NCI-H748 (cell line): Measurements from ENCODE around the gene RNF14.
"Not testable (repeated sequence)": the region's sequence is repeated elsewhere in the genome, so short reads cannot be mapped to it uniquely, and the experiment has no call there.

Experiments
- DNase-seq: peaks from one replicate; lab custom pipeline; 2025; ENCODE audit not compliant: unreplicated experiment; lab: John Stamatoyannopoulos, UW

RNF14 gene

DNA sequence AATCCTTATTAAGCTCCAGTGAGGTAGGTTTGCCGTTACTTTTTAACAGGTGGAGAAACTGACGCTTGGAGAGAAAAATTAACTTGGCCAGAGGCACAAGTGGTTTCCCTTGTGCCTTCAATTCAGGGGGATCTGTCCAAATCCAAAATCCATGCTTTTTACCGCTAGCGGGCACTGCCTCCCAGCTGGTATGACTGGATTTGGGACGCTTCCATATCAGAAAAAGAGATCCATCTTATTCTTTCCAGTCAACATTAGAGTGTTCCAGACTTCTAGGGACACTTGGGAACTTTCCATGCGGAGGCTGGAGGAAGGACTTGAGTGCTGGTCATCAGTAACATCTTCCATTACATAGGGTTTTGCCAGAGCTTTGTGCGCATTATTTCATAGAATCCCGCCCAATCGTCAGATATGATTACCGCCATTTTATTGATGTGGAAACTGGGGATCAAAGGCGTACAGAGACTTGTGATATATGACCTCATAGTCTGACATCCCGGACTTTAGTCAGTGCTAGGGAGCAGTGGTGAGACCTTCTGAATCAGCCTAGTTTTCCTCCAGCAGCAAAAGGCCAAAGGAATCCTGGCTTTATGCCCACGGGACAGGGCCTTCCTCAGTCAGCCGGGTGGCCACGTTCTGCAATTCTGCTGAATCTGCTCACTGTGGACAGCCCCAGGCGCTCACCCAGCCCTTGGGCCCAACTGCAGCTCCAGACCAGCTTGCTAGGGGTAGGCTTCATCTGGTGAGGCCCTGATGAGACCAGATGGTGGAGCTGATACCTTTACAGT lies 45.0 kb downstream of the RNF14 start:
- DNase-seq = no peak

DNA sequence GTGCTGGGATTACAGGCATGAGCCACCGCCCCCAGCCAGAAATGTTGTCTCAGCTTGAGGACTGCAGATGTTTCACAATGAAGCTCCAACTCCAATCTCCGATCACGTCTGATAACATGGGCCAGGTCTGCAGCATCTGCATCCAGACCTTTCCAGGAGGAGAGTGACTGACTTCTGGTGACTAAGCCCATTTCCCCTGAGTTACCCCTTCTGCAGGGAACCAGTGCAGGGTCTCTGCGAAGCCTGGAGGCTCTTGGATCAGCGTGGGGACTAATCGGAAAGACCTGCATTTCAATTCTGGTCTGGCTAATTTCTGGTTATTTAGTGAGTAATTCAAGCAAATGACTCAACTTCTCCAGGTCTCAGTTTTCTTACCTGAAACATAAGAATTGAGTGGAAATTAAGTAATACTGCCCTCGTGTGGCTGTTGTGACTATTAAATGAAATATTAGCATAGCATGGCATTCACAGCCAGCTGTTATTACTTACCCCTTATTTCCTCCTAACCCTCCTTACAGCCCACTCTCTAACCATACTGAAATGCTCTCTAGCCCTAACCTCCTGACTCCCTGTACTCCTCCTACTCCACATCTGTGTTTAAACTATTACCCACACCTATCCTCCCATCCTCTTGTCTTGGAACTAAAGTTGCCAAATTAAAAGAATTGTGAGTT lies 46.1 kb downstream of the RNF14 start:
- DNase-seq = peak; percentile 58

DNA sequence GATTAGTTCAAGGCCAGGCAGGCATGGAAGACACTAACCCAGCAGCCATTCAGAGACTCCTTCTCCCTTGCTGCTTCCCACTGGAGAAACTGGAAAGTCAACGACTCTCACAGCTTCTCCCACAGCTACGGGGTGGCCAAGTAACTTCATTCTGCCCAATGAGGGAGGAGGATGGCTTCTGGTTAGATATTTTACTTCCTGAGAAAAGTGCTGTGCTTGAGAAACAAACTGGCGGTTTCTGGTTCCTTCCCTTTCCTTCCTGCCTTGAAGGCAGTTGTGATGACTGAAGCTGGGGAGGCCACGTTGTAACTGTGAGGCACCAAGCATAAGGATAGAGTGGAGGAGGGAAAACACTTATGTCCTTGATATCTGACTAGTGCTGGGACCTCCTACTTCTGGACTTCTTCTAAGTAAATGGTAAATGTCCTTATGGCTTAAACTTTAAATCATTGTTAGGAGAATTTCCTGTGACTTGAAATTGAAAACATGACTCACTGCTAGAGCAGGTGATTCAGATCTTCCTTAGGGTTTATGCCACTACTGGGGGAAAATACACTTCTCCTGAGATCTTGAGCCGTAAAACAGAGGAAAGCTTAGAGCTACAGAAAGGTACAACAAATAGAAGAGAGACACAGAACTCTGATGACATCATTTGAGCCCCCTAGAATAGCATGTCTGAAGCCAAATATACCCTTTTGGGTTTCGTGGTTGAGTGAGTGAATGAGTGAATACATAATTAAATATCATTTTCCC lies 47.1 kb downstream of the RNF14 start:
- no peak for DNase-seq

DNA sequence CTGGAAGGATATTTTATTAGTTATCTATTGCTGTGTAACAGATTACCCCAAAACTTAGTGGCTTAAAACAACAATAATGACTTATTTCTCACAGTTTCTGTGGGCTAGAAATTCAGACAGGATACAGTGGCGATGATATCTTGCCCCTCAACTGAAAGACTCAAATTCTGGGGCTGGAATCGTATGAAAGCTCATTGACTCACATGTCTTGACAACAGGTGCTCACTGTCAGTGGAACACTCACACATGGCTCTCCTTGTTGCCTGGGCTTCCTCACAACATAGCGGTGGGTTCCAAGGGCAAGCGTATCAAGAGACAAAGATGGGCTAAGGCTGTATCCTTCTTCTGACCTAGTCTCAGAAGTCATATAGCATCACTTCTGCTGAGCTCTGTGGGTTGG lies 47.7 kb downstream of the RNF14 start:
- no peak for DNase-seq

DNA sequence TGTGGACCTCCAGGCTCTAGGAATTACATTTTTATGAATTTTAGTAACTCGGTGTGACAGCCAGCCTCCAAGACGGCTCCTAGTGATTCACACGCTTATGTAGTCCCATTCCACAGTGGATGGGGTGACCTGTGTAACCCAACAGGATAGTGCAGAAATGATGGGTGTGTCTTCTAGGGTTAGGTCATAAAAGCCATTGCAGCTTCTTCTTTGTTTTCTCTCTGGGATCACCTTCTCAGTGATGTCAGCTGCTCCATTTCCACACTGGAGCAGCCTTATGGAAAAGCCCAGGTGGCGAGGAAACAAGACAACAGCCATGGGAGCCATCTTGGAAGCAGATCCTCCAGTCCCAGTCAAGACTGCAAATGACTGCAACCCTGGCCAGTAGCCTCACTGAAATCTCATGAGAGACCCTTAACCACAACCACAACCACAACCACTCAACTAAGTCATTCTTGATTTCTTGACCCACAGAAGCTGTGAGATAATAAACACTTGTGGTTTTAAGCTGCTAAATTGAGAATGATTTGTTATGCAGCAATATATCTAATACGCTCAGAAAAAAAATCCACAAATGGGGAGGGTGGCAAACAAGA lies 49.0 kb downstream of the RNF14 start:
- DNase-seq = no peak

DNA sequence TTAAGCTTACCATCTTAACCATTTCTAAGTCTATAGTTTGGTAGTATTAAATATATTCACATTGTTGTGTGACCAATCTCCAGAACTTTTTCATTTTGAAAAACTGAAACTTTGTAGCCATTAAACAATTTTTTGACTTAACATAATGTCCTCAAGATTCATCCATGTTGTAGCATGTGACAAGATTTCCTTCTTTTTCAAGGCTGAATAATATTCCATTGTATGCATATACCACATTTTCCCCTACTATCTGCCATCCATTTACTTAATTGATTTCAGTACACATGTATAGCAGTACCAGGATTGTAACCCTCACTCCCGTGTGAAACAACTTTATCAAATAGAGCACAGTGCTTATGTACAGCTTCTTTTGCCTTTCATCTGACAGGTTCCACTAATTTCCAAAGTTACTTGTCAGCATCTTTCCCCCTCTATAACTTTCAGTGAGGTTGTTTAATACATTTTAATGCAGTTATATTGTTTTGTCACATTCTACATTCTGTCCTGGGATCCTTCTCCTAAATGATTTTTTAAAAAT lies 51.3 kb downstream of the RNF14 start:
- DNase-seq = no peak

DNA sequence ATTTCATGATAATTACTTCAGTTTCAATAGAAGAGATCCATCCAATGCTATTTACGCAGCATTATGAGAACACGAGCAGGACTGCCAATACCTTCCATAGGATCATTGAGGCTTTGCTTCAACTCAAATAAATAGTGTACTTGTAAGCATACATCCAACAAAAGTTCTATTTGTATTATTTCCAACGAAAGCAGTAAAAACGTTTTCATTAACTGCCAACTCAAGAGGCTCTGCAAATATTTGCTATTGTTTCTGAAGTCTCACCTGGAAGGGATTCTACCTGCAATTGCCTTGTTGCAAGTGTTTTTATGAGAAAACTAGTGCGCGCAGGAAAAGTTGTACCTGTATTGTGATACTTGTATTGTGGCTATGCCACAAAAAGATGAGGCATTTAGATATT lies 54.9 kb downstream of the RNF14 start:
- peak; percentile 85 for DNase-seq

DNA sequence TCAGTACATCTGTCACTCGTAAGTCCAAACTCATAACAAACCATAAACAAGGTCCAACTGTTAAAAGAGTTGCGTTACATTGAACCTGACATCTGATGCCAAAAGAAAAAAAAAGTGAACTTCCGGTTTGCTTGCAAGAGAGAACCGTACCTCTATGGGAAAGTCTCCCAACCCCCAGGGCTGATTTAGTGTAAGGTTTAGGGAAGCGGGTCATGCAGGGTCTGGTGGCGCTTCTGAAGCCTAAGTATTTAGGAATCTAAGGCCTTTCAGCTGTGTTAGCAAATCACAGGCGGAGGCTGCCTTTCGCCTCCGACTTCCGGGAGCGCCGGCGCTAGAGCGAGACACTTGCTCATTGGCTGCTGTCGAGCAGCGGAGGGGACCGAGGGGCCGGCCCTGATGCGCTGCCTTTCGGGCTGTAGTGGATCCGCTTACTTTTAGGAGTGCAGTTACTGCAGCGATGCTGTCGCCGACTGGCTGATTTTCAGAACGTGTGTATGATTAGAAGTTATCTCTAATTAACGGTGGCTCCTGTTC lies 55.9 kb downstream of the RNF14 start:
- peak; percentile 95 for DNase-seq

DNA sequence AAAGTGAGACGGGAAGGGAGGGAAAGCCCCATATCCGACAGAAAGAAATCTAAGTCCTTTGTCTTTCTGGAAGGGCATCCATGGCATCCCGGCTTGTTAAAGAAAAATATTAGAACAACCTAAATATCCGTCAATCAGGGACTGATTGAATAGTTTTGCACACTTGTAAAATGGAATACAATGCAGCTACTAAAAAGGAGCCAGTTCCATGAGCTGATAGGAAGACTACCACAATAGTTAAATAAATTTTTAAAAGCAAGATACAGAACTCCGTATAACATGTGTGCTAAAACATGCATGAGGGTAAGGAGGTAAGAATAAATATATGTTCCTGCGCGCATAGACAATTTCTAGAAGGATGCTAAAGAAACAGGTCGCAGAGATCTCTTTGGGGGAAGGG lies 56.7 kb downstream of the RNF14 start:
- no peak for DNase-seq

DNA sequence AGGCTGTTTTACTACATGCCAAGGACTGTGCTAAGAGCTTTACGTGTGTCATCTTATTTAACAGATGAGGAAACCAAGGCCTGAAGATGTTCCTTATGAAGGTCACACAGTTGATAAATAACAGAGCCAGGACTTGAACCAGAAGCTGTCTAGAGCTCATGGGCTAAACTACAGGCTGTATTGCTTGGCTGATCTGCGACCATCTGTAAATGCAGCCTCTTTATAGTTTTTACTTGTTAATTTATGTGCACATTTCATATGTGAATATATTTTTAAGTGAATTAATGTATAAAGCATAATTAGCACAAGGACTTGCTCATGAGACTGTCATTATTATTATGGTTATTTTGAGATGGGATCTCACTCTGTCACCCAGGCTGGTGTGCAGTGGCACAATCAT lies 63.2 kb downstream of the RNF14 start:
- no peak for DNase-seq

DNA sequence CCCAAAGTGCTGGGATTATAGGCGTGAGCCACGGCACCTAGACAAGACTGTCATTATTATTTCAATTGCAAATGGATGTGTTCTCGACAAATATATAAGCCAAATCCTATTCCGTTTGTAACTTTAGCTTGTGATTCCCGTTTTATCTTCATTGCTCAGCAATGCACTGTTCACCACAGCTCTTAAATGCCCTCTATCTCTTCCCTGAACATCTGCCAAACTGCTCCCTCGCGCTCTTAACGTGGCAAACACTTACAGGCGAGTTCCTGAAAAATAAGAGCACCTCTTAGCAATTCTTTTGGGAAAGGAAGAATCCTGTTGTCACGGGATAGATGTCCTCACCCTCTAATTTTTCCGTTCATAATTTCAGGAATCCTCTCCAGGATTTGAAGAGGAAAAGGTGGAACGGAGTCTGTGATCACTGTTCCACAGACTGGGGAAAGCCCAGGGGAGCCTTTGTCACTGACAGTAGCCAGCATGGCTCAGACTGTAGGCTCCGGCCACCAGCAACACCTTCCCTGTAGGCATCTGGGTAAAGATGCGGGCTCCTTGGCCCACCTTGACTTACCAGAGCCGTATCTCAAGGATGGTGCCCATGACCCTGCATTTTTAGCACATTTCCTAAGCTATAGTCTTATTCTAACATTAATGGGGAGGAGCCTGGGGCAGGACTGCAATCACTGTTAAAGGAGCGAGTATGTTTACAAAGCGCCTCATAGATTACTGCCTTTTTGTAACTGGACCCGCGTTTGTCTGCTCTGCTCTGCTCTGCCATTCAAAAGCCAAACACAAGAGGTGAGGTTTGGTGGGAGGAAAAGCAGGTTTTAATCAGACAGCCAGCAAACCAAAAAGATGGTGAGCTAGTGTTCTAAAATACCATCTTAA lies 64.1 kb downstream of the RNF14 start:
- peak; percentile 62 for DNase-seq

DNA sequence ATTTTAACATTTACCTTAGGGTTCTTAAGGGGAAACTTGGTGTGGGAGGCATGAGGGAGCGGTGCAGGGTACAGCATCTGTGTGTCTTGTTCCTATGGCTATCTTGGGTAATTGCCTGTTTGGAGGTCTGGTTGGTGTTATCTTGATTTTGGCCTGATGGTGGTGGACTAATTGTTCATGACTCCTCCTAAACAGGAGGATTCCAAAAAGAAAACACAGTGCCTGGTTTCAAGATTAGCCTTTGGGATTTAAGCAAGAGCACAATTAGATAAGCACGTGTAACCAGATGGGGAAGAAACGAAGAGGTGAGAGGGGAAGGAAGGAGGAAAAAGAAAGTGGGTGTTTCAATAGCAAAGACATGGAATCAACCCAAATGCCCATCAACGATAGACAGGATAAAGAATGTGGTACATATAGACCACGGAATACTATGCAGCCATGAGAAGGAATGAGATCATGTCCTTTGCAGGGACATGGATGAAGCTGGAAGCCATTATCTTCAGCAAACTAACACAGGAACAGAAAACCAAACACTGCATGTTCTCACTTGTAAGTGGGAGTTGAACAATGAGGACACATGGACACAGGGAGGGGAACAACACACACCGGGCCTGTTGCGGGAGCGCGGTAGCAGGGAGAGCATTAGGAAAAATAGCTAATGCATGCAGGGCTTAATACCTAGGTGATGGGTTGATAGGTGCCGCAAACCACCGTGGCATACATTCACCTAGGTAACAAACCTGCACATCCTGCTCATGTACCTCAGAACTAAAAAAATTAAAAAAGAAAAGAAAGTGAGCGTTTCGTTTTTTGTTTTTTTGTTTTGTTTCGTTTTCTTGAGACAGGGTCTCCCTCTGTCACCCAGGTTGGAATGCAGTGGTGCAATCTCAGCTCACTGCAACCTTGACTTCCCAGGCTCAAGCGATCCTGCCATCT lies 65.0 kb downstream of the RNF14 start:
- not testable (repeated sequence) for DNase-seq

DNA sequence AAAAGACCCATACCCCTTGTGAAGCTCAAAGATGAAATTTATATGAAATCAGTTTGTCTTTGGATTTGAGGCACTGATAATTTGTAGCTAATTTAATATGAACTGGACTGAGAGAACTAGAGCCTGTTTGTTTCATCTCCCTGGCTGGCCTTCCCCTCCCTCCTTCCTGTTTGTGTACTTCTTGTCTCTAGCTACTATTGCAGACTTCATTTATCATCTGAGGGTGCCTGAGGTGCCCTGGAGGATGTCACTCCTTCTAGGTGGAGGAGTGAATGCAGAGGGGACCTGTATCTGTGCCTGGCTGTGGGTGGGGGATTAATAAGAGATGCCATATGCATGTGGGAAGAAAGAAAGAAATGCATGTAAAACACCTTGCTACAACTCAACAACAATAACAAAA lies 66.1 kb downstream of the RNF14 start:
- DNase-seq = no peak

DNA sequence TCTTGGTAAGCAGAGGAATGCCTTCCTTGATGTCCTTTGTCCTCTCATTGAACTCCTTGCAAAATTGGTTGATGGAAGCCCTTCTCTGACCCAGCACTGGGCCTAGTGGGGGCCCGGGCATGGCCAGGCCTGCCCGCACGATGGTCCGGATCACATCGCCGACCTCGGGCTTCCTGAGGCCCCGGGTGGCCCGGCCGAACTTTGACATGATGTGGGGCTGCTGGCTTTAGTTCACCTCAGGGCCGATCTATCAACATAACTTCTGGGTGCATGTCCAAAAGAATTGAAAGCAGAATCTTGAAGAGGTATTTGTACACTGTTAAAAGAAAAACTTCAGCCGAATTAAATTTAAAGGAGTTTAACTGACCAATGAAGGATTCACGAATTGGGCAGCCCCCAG lies 68.0 kb downstream of the RNF14 start:
- DNase-seq = no peak

DNA sequence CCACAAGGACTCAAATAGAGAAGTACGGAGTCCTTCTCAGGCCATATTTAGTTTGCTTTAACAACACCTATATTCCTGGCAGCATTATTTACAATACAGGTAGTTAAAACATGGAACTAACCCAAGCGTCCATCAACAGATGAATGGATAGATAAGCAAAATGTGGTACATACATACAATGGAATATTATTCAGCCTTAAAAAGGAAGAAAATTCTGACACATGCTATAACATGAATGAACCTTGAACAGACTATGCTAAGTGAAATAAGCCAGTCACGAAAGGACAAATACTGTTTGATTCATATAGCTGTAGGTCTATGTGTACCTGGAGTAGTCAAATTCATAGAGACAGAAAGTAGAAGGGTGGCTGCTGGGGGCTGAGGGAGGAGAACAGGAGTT lies 68.7 kb downstream of the RNF14 start:
- DNase-seq = not testable (repeated sequence)

DNA sequence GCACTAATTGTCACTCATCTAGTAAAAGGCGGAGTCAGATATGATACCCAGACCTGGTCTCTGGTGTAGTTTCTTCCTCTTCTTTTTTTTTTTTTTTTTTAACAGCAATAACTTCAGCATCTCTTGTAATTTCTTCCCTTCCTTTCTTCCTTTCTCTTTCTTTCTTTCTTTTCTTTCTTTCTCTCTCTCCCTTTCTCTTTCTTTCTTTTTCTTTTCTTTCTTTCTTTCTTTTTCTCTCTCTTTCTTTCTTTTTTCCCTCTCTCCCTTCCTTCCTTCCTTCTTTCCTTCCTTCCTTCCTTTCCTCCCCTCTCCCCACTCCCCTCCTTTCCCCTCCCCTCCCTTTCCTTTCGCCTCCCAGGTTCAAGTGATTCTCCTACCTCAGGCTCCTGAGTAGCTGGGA lies 69.8 kb downstream of the RNF14 start:
- DNase-seq = no peak
